Sigmoid colon (tissue), 3 donors: ENCODE data around the gene ING4.

Experiments
- POLR2A ChIP-seq, 2 donors: fragments of 450-650 bp; IDR thresholded peaks; one replicate each; pipeline ENCODE4 v1.6.1; 2016; ENCODE audit warnings: antibody characterized with exemption in 2 of 2, mild to moderate bottlenecking in 2 of 2, moderate library complexity in 2 of 2
- TF ChIP-seq, protein P1 (sequence below), 4 experiments: fragments of 450-650 bp in 3 of 4; fragments of 200-600 bp in 1 of 4; IDR thresholded peaks; one replicate each; pipeline ENCODE4 v1.5.1; 2016 to 2019; ENCODE audit warnings: antibody characterized with exemption in 4 of 4, mild to moderate bottlenecking in 3 of 4, moderate library complexity in 2 of 4

DNA sequence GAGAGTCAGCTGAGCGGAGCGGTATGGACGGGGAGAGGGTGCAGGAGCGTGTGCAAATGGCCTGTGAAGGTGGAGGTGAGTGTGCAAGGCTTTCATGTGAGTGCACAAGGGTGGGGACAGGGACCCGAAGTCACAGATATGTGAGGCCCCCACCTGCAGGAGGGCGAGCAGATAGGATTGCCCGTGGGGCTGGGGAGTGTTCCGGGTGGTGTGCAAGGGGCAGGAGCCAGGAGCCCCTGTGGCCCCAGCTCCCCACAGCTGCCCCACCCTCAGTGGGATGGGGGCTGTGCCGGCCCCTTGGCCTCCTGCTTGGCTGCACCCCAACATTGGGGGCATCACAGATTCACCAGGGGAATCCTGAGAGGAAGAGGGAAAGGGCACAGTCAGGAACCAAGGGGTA lies 31.8 kb upstream of the ING4 start:
- TF ChIP-seq POLR2A (IDR thresholded peaks at IDR 0.05), result no peak
- TF ChIP-seq, protein P1, sequence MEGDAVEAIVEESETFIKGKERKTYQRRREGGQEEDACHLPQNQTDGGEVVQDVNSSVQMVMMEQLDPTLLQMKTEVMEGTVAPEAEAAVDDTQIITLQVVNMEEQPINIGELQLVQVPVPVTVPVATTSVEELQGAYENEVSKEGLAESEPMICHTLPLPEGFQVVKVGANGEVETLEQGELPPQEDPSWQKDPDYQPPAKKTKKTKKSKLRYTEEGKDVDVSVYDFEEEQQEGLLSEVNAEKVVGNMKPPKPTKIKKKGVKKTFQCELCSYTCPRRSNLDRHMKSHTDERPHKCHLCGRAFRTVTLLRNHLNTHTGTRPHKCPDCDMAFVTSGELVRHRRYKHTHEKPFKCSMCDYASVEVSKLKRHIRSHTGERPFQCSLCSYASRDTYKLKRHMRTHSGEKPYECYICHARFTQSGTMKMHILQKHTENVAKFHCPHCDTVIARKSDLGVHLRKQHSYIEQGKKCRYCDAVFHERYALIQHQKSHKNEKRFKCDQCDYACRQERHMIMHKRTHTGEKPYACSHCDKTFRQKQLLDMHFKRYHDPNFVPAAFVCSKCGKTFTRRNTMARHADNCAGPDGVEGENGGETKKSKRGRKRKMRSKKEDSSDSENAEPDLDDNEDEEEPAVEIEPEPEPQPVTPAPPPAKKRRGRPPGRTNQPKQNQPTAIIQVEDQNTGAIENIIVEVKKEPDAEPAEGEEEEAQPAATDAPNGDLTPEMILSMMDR (IDR thresholded peaks at IDR 0.05), result no peak
